Measurements from ENCODE around the gene ZNF668. TPM values are rescaled to one million over a fixed set of nuclear protein-coding genes. Genes with fewer than 3 reads are reported as not detected.

Gene ZNF668
- polyA plus RNA-seq, 2 of the 4 experiments (the other 2 are of a cell fraction): 4.7 to 10.7 TPM

- CTCF ChIA-PET: interaction anchor here (0.9 to 3.8 kb wide), 2 partner anchors 59 to 99 kb away, joined by 4 to 17 read pairs; partner anchors contain the start of gene HSD3B7
- 72% methylated on average over 4 of the region's 5 CpGs for WGBS (ENCODE audit: missing lambda C conversion rate)
These were observed 9.5 kb upstream of the ZNF668 start for GRCh38 chr16:31083556-31083955.

GRCh38 chr16:31083081-31083480 lies 9.0 kb upstream of the ZNF668 start:
- TF ChIP-seq HES2 (IDR thresholded peaks at IDR 0.05) (no peak), JUN (IDR thresholded peaks at IDR 0.05) (0 out of 5 replicates have a peak, but pooled peaks of 1 of the 2 experiments have one; percentile 13)
- 83% methylated on average over 9 of the region's 9 CpGs for WGBS (ENCODE audit: missing lambda C conversion rate)
- Histone ChIP-seq H3K9me3 (no peaks in the 10 kb centered on the region), H3K27ac (no peak overlapping the region), H3K4me3 (no peak overlapping the region), H3K4me1 (no peaks in the 10 kb centered on the region), H3K4me2 (no peak overlapping the region)
- DNase-seq (ENCODE audit: low read depth in 1 of 2, low spot score in 1 of 2): no peak
- POLR2A ChIA-PET: interaction anchor here (0.6 kb wide), 1 partner anchor 10 kb away, joined by 3 read pairs; the partner anchor contains the start of gene ZNF668
- no peak for FAIRE-seq
- CTCF ChIA-PET: interaction anchor here (0.8 to 3.8 kb wide), 2 partner anchors 13 to 98 kb away, joined by 3 to 17 read pairs; partner anchors contain the start of gene HSD3B7
- ATAC-seq: no peak

More at GRCh38 chr16:31083556-31083955, 9.5 kb upstream of the ZNF668 start:
- TF ChIP-seq RAD21 (conservative IDR thresholded peaks at IDR 0.05 in 1 of 2, IDR thresholded peaks at IDR 0.05 in 1 of 2): no peak
- TF ChIP-seq MAZ (IDR thresholded peaks at IDR 0.05; ENCODE audit: borderline replicate concordance, low read depth, low read length): no peak
- POLR2A ChIA-PET: interaction anchor here (1.9 kb wide), 1 partner anchor 34 kb away, joined by 6 read pairs; the partner anchor contains the start of gene KAT8
- FAIRE-seq: no peak
- ATAC-seq: no peak
- DNase-seq (ENCODE audit: low read depth in 1 of 2, low spot score in 1 of 2): no peak
- Histone ChIP-seq H3K27ac (no peak overlapping the region), H3K4me2 (no peak overlapping the region), H3K9me3 (no peaks in the 10 kb centered on the region), H3K4me3 (no peak overlapping the region), H3K4me1 (no peaks in the 10 kb centered on the region)

GRCh38 chr16:31082368-31083045 lies 8.5 kb upstream of the ZNF668 start:
- FAIRE-seq (no peak), DNase-seq (ENCODE audit: low read depth in 1 of 2, low spot score in 1 of 2) (no peak), ATAC-seq (peak in 1 of 2 experiments; percentile 16; a peak in 3 of 6 replicates)
- no peak overlapping the region for H3K4me3 ChIP-seq
- ChIA-PET POLR2A (interaction anchor here (0.6 kb wide), 1 partner anchor 9 kb away, joined by 3 read pairs; the partner anchor contains the start of gene ZNF668), CTCF (interaction anchor here (0.8 to 3.8 kb wide), 2 partner anchors 12 to 98 kb away, joined by 3 to 17 read pairs; partner anchors contain the start of gene HSD3B7)
- 84% methylated on average over 12 of the region's 14 CpGs for WGBS (ENCODE audit: missing lambda C conversion rate)
- H3K4me2 ChIP-seq: no peak overlapping the region
- TF ChIP-seq HMGXB4 (CRISPR knock-in tag; IDR thresholded peaks at IDR 0.05; ENCODE audit: borderline replicate concordance) (no peak), HES2 (IDR thresholded peaks at IDR 0.05) (no peak), ELK1 (IDR thresholded peaks at IDR 0.05; ENCODE audit: low read depth, low read length) (no peak), ATOH8 (CRISPR knock-in tag; IDR thresholded peaks at IDR 0.05; ENCODE audit: low read depth) (no peak), EHMT2 (IDR thresholded peaks at IDR 0.05; ENCODE audit: low read depth) (no peak), GATA3 (IDR thresholded peaks at IDR 0.05; ENCODE audit: borderline replicate concordance) (no peak), HEYL (CRISPR knock-in tag; IDR thresholded peaks at IDR 0.05) (no peak), SREBF2 (IDR thresholded peaks at IDR 0.05) (no peak), HDAC2 (IDR thresholded peaks at IDR 0.05) (no peak), EHF (CRISPR knock-in tag; IDR thresholded peaks at IDR 0.05) (no peak), BHLHE40 (IDR thresholded peaks at IDR 0.05; ENCODE audit: low read depth, low read length) (no peak), JUN (IDR thresholded peaks at IDR 0.05) (no peak), RAD21 (conservative IDR thresholded peaks at IDR 0.05 in 1 of 2, IDR thresholded peaks at IDR 0.05 in 1 of 2) (no peak), FOXS1 (CRISPR knock-in tag; IDR thresholded peaks at IDR 0.05) (no peak), KDM5A (IDR thresholded peaks at IDR 0.05) (no peak), ZC3H11A (IDR thresholded peaks at IDR 0.05) (no peak), BCL3 (IDR thresholded peaks at IDR 0.05) (no peak), CHD2 (IDR thresholded peaks at IDR 0.05; ENCODE audit: low read length, partially characterized antibody) (no peak), CTCF (IDR thresholded peaks at IDR 0.05) (no peak)
- no peaks in the 10 kb centered on the region for H3K9me3 ChIP-seq
- no peak overlapping the region for H3K27ac ChIP-seq
- no peaks in the 10 kb centered on the region for H3K4me1 ChIP-seq
